NCI-H446 (cell line): ENCODE results near the gene KDM3B.
A peak's percentile ranks its signal among the peaks of the same experiment; 100 is the strongest.
"Not testable (repeated sequence)": the region's sequence is repeated elsewhere in the genome, so short reads cannot be mapped to it uniquely, and the experiment has no call there.

Experiments
- DNase-seq, 2 experiments: peaks; one replicate each; lab custom pipeline; 2025; lab: John Stamatoyannopoulos, UW

Gene KDM3B

DNA sequence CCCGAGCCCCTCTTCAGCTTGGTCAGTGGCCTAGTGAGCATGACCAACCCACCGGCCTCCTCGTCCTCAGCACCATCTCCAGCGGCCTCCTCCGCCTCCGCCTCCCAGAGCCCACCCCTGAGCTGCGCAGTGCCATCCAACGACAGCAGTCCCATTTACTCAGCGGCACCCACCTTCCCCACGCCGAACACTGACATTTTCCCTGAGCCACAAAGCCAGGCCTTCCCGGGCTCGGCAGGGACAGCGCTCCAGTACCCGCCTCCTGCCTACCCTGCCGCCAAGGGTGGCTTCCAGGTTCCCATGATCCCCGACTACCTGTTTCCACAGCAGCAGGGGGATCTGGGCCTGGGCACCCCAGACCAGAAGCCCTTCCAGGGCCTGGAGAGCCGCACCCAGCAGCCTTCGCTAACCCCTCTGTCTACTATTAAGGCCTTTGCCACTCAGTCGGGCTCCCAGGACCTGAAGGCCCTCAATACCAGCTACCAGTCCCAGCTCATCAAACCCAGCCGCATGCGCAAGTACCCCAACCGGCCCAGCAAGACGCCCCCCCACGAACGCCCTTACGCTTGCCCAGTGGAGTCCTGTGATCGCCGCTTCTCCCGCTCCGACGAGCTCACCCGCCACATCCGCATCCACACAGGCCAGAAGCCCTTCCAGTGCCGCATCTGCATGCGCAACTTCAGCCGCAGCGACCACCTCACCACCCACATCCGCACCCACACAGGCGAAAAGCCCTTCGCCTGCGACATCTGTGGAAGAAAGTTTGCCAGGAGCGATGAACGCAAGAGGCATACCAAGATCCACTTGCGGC lies 114.6 kb downstream of the KDM3B start:
- DNase-seq: no peak

DNA sequence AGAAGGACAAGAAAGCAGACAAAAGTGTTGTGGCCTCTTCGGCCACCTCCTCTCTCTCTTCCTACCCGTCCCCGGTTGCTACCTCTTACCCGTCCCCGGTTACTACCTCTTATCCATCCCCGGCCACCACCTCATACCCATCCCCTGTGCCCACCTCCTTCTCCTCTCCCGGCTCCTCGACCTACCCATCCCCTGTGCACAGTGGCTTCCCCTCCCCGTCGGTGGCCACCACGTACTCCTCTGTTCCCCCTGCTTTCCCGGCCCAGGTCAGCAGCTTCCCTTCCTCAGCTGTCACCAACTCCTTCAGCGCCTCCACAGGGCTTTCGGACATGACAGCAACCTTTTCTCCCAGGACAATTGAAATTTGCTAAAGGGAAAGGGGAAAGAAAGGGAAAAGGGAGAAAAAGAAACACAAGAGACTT lies 115.2 kb downstream of the KDM3B start:
- DNase-seq: no peak

DNA sequence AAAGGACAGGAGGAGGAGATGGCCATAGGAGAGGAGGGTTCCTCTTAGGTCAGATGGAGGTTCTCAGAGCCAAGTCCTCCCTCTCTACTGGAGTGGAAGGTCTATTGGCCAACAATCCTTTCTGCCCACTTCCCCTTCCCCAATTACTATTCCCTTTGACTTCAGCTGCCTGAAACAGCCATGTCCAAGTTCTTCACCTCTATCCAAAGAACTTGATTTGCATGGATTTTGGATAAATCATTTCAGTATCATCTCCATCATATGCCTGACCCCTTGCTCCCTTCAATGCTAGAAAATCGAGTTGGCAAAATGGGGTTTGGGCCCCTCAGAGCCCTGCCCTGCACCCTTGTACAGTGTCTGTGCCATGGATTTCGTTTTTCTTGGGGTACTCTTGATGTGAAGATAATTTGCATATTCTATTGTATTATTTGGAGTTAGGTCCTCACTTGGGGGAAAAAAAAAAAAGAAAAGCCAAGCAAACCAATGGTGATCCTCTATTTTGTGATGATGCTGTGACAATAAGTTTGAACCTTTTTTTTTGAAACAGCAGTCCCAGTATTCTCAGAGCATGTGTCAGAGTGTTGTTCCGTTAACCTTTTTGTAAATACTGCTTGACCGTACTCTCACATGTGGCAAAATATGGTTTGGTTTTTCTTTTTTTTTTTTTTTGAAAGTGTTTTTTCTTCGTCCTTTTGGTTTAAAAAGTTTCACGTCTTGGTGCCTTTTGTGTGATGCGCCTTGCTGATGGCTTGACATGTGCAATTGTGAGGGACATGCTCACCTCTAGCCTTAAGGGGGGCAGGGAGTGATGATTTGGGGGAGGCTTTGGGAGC lies 115.9 kb downstream of the KDM3B start:
- DNase-seq: no peak

DNA sequence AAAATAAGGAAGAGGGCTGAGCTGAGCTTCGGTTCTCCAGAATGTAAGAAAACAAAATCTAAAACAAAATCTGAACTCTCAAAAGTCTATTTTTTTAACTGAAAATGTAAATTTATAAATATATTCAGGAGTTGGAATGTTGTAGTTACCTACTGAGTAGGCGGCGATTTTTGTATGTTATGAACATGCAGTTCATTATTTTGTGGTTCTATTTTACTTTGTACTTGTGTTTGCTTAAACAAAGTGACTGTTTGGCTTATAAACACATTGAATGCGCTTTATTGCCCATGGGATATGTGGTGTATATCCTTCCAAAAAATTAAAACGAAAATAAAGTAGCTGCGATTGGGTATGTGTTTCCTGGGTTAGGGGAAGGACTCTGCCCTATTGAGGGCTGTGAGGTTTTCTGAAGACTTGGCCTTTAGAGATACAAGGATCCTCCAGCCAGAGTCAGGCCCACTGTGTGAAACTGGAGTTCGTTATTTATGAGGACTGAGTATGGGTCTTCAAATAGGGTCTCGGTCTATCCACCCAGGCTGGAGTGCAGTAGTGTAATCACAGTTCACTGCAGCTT lies 116.6 kb downstream of the KDM3B start:
- no peak for DNase-seq

DNA sequence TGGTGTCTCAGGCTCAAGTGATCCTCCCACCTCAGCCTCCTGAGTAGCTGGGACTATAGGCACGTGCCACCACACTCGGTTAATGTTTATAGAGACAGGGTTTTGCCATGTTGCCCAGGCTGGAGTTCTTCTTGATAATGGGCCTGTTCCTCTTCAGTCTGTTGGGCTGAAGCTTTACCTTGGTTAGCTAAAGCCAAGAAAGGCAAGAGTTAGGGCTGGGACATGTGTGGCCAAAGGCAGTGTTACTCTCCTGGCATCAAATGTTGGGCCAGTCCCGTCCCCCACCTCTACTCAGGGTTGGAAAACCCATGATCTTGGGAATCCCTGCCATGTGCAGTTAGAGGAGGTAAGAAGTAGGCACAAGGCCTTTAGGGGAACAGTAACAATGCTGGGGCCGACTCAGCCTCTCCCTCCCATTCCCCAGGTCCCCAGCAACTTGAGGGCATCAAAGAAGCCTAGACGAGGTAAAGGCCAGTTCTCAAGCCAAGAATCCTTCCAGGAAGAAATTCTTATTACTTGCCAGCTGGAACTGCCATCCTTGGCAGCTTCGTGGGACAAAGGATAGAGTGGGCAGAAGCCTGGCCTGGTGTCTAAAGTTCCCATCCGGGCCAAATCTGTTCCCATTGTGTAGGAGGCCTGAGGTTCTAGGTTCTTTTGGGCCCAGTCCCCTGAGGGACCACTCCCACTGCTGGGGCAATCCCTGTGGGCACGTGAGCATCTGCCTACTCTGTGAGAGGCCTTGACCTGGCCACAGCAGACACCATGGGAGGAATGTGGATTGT lies 117.2 kb downstream of the KDM3B start:
- peak in 1 of 2 experiments; percentile 85 for DNase-seq

DNA sequence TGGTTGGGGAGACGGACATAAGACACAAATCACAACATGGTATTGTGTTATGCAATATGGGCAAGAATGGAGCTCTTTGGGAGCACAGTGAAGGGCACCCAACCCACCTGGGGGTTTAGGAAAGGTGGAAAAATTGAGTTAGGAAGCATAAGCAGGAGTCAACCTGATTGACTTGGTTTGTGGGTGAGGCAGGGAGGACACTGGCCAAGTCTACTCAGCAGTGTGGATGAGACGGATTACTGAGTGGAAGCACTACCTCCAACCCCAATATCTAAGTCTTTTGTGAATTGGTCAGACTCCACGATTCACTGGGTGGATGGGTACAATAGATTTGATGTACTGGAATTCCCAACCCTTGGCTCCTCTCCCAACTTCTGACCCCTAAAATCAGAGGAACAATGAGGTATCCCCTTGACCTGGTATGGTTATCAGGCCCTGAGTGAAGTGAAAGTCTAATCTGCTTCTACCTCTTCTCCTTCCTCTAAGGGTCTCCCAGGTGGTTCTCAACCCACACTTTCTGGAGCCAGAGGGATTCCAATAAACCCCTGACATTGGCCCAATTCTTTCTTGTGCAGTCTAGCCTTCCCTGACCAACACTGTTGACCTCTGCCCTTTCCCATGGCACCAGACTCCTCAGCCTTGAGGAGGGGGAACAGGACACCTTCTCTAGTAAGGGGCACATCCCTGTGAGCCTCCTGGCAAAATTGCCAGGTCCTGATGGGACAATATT lies 118.0 kb downstream of the KDM3B start:
- peak in 1 of 2 experiments; percentile 85 for DNase-seq

DNA sequence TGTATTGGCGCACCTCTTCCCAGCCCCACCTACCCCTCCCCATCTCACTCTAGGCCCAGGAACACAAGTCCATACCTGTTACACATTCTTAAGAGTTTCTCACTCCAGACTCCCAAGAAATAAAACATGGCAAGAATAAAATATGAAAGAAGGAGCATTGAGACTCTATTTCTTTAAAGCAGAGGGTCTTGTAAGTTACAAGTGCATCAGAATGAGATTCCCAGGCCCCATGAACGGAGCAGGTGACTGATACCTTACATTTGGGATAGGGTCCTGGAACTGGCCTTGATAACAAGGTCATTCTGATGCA lies 118.5 kb downstream of the KDM3B start:
- DNase-seq: no peak

DNA sequence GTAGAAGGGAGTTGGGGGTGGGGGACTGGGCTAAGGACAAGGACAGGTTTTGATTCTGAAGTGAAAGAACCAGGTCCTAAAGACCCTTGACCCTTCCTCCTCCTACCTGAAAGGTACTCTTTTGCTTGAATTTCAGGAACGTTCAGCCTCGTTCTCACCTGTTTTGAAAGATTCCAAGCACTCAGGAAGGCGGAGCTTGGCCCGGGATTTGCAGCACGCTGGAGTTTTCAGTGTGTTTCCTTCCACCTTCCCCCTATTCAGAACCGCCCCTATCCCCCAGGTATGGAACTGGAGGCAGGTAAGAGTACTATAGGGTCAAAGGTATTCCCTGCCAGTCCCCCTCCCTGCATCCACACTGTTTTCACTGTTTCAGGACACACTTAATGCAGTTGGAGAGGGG lies 119.9 kb downstream of the KDM3B start:
- DNase-seq: no peak

DNA sequence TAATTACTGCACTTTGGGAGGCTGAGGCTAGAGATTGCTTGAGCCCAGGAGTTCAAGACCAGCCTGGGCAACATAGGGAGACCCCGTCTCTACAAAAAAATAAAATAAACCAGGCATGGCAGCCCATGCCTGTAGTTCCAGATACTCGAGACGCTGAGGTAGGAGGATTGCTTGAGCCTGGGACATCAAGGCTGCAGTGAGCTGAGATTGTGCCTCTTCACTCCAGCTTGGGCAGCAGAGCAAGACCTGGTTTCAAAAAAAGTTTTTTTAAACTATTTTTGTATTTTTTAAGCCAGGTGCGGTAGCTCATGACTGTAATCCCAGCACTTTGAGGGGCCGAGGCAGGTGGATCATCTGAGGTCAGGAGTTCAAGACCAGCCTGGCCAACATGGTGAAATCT lies 120.7 kb downstream of the KDM3B start:
- not testable (repeated sequence) for DNase-seq

DNA sequence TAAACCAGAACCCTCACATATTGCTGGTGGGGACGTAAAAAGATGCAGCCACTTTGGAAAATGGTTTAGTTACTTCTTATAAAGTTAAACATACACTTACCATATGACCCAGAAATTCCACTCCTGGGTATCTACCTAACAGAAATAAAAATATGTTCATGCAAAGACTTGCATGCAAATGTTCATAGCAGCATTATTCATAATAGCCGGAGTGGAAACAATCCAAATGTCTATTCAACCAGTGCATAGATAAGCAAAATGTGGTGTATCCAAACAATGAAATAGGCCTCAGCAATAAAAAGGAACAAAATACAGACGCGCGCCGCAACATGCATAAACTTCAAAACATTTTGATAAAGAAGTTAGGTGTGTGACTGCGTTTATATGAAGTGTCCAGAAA lies 124.4 kb downstream of the KDM3B start:
- DNase-seq: no peak

DNA sequence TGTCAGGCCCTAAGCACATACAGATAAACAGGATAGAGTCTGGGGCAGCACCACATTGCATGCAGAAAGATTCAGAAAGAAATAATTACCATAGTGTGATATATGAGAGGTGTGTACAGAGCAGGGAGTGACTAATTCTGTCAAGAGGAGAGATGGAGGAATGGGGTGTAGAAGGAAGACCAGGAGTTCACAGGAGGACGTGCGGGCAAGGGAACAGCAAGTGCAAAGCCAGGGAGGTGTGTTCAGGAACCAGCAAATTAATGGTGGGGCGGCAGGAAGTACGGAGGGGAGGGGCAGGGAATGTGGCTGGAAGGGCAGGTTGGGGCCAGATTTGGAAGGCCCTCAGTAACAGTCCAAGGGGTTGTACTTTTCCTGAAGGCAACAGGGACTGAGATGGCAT lies 130.2 kb downstream of the KDM3B start:
- no peak for DNase-seq
